Measurements from ENCODE around the gene TLE5.
"Not testable (repeated sequence)": the region's sequence is repeated elsewhere in the genome, so short reads cannot be mapped to it uniquely, and the experiment has no call there.

TLE5 gene

GRCh38 chr19:3013263-3013725 lies 49.0 kb downstream of the TLE5 start:
- TF ChIP-seq CTCF (IDR thresholded peaks at IDR 0.05; ENCODE audit: low read length, missing control alignments), result no peak
- DNase-seq (ENCODE audit: low read depth), result no peak
- H3K4me3 ChIP-seq (replicated peaks; ENCODE audit: low read depth, low read length), result no peak overlapping the region

- TF ChIP-seq CTCF (IDR thresholded peaks at IDR 0.05; ENCODE audit: low read length, missing control alignments), result no peak
- H3K4me3 ChIP-seq (replicated peaks; ENCODE audit: low read depth, low read length), result no peak overlapping the region
- DNase-seq (ENCODE audit: low read depth), result no peak
These were observed 49.6 kb downstream of the TLE5 start for GRCh38 chr19:3012621-3013262.

- DNase-seq (ENCODE audit: low read depth), result not testable (repeated sequence)
These were observed 50.2 kb downstream of the TLE5 start for GRCh38 chr19:3012059-3012458.

GRCh38 chr19:3010871-3011270 lies 51.4 kb downstream of the TLE5 start:
- TF ChIP-seq CTCF (IDR thresholded peaks at IDR 0.05; ENCODE audit: low read length, missing control alignments), result no peak
- DNase-seq (ENCODE audit: low read depth), result no peak
- no peak overlapping the region for H3K4me3 ChIP-seq (replicated peaks; ENCODE audit: low read depth, low read length)

More at GRCh38 chr19:3012059-3012458, 50.2 kb downstream of the TLE5 start:
- H3K4me3 ChIP-seq (replicated peaks; ENCODE audit: low read depth, low read length), result not testable (repeated sequence)

- no peak overlapping the region for H3K4me3 ChIP-seq (replicated peaks; ENCODE audit: low read depth, low read length)
- DNase-seq (ENCODE audit: low read depth), result no peak
- TF ChIP-seq CTCF (IDR thresholded peaks at IDR 0.05; ENCODE audit: low read length, missing control alignments), result no peak
These were observed 53.3 kb downstream of the TLE5 start for GRCh38 chr19:3008994-3009393.

- no peak for DNase-seq (ENCODE audit: low read depth)
- no peak overlapping the region for H3K4me3 ChIP-seq (replicated peaks; ENCODE audit: low read depth, low read length)
- TF ChIP-seq CTCF (IDR thresholded peaks at IDR 0.05; ENCODE audit: low read length, missing control alignments), result no peak
These were observed 54.3 kb downstream of the TLE5 start for GRCh38 chr19:3007975-3008374.

- no peak for TF ChIP-seq CTCF (IDR thresholded peaks at IDR 0.05; ENCODE audit: low read length, missing control alignments)
- DNase-seq (ENCODE audit: low read depth), result no peak
- H3K4me3 ChIP-seq (replicated peaks; ENCODE audit: low read depth, low read length), result no peak overlapping the region
These were observed 56.1 kb downstream of the TLE5 start for GRCh38 chr19:3006075-3006767.
